Smooth muscle cell (in vitro differentiated cells): ENCODE measurements around the gene MACROD2. TPM values are rescaled to one million over a fixed set of nuclear protein-coding genes. Genes with fewer than 3 reads are reported as not detected.

Experiments
- DNase-seq: peaks from one replicate; lab custom pipeline; 2025; ENCODE audit not compliant: unreplicated experiment; lab: John Stamatoyannopoulos, UW
- H2AFZ ChIP-seq: fragments of 200-600 bp; sonication (generic); 2 replicates; pipeline ENCODE4 v1.6.0; 2016; ENCODE audit warnings: antibody characterized with exemption, low read depth, mild to moderate bottlenecking
- H3F3A ChIP-seq: fragments of 200-600 bp; sonication (generic); 2 replicates; pipeline ENCODE4 v1.6.0; 2017; ENCODE audit warnings: antibody characterized with exemption, low read depth
- H3K27ac ChIP-seq: fragments of 200-600 bp; sonication (generic); 2 replicates; pipeline ENCODE4 v1.5.1; 2016; ENCODE audit warnings: low read depth, mild to moderate bottlenecking
- H3K27me3 ChIP-seq: fragments of 200-600 bp; sonication (generic); 2 replicates; pipeline ENCODE4 v1.6.1; 2016; ENCODE audit warnings: low read depth, mild to moderate bottlenecking
- H3K36me3 ChIP-seq: fragments of 200-600 bp; sonication (generic); 2 replicates; pipeline ENCODE4 v1.5.1; 2016; ENCODE audit warnings: low read depth
- H3K4me1 ChIP-seq: fragments of 200-600 bp; sonication (generic); 2 replicates; pipeline ENCODE4 v1.5.1; 2016; ENCODE audit warnings: low read depth
- H3K4me2 ChIP-seq: fragments of 200-600 bp; sonication (generic); 2 replicates; pipeline ENCODE4 v1.6.0; 2016; ENCODE audit warnings: mild to moderate bottlenecking
- H3K4me3 ChIP-seq: fragments of 200-600 bp; sonication (generic); 2 replicates; pipeline ENCODE4 v1.5.1; 2016; ENCODE audit warnings: mild to moderate bottlenecking
- H3K79me2 ChIP-seq: fragments of 200-600 bp; sonication (generic); 2 replicates; pipeline ENCODE4 v1.6.0; 2016; ENCODE audit warnings: low read depth, mild to moderate bottlenecking
- H3K9ac ChIP-seq: fragments of 200-600 bp; sonication (generic); 2 replicates; pipeline ENCODE4 v1.6.0; 2016; ENCODE audit warnings: low read depth
- H3K9me3 ChIP-seq: fragments of 200-600 bp; sonication (generic); replicated peaks from 2 replicates; pipeline ENCODE4 v1.5.1; 2016; ENCODE audit warnings: low read depth
- H4K20me1 ChIP-seq: fragments of 200-600 bp; sonication (generic); 2 replicates; pipeline ENCODE4 v1.6.0; 2016; ENCODE audit warnings: low read depth
- CTCF ChIP-seq: fragments of 200-600 bp; sonication (generic); IDR thresholded peaks from 2 replicates; pipeline ENCODE4 v1.5.1; 2017; ENCODE audit warnings: borderline replicate concordance, mild to moderate bottlenecking, antibody characterized with exemption; ENCODE audit not compliant: insufficient read depth, poor library complexity, severe bottlenecking
- WGBS: methylation state at CpG from one replicate; pipeline ENCODE4 v1.1.7; 2016; ENCODE audit warnings: low lambda C conversion rate; 5-methylcytosine and 5-hydroxymethylcytosine counted together
- polyA plus RNA-seq: library from polyadenylated mRNA; unstranded; fragments of >200 nt; fragmentation: Nextera tagmentation; extraction: Ambion mirVana; gene quantifications from 2 replicates; pipeline ENCODE4 v1.2.1, GENCODE V29; 2016
- total RNA-seq: library from RNA; depleted of rRNA; stranded (reverse); fragments of >200 nt; gene quantifications from 2 replicates; pipeline ENCODE4 v1.2.3, GENCODE V29; 2014

MACROD2 gene
- total and polyA plus RNA-seq, 2 experiments from 2014 or later, result 0.04 to 0.32 TPM

GRCh38 chr20:15235471-15236198, 1240.3 kb downstream of the MACROD2 start:
- H3K36me3 ChIP-seq, result no peaks in the 10 kb centered on the region
- no peak overlapping the region for H3K4me2 ChIP-seq
- no peaks in the 10 kb centered on the region for H3K79me2 ChIP-seq
- H3K4me1 ChIP-seq, result no peaks in the 10 kb centered on the region
- no peak for DNase-seq
- no peaks in the 10 kb centered on the region for H3K9me3 ChIP-seq
- no peaks in the 10 kb centered on the region for H4K20me1 ChIP-seq
- no peak for TF ChIP-seq CTCF
- H2AFZ ChIP-seq, result no peak overlapping the region
- no peak overlapping the region for H3K4me3 ChIP-seq
- no peaks in the 10 kb centered on the region for H3K27me3 ChIP-seq
- H3K27ac ChIP-seq, result no peak overlapping the region
- H3K9ac ChIP-seq, result no peak overlapping the region
- 100% methylated on average over 2 of the region's 2 CpGs for WGBS
- no peaks in the 10 kb centered on the region for H3F3A ChIP-seq

DNA sequence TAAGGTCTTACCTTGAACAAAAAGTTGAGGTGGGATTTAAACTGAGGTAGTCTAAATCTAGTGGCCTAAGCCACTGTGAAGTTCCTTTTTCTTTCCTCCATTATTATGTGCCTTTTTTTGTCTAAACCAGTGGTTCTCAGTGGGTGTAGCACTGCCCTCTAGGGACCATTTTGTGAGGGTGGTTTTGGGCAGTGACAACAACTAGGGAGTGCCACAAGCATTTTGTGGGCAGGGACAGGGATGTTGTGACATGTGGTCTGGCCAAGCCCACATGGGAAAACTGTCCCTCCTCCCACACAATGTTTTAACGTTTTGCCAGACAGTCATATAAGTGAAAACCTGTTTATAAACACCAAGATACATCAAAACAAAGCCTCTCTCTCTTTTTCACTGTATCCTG, 1241.5 kb downstream of the MACROD2 start:
- WGBS, result 5% methylated on average over 1 of the region's 1 CpG

DNA sequence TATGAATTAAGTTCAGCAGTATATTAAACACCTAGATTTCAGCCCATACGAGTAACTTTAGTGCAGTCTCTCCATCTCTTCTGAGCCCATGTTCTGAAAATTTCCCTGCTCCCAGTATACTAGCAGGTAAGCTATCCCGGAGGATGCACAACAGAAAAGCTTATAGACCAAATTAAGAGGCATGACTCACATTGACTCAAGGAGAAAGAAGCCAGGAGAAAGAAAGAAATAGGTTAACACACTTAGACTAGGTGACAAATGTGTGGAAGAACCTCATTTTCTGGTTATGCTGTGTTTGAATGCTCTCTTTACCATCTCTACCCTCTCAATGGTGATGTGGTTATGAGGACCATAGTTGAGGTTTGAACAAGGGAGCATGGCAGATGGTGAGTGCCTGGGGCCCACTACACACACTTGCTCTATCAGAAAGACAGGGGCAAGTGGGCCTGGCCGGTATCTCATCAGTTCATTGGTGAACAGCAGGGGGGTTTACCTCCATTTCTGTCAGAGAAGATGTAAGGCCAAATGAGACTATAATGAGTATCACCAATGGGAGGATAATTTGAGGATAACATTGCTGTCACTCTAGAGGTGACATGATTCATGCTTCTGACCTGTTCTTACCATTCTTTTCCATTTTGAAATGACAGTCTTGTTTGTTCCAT, 1244.4 kb downstream of the MACROD2 start:
- H3K4me2 ChIP-seq, result no peak overlapping the region
- H3K27me3 ChIP-seq, result no peaks in the 10 kb centered on the region
- no peak for DNase-seq
- H3K4me3 ChIP-seq, result no peak overlapping the region
- no peaks in the 10 kb centered on the region for H4K20me1 ChIP-seq
- H3K36me3 ChIP-seq, result no peaks in the 10 kb centered on the region
- no peaks in the 10 kb centered on the region for H3F3A ChIP-seq
- H3K4me1 ChIP-seq, result no peaks in the 10 kb centered on the region
- no peaks in the 10 kb centered on the region for H3K9me3 ChIP-seq
- 91% methylated on average over 3 of the region's 3 CpGs for WGBS
- H3K27ac ChIP-seq, result no peak overlapping the region
- H3K79me2 ChIP-seq, result no peaks in the 10 kb centered on the region
- TF ChIP-seq CTCF, result no peak
- no peak overlapping the region for H2AFZ ChIP-seq
- H3K9ac ChIP-seq, result no peak overlapping the region

More for the DNA sequence above, 1241.5 kb downstream of the MACROD2 start:
- TF ChIP-seq CTCF, result peak; percentile 53
- Histone ChIP-seq H2AFZ (no peak overlapping the region), H3K27ac (no peak overlapping the region), H3K4me3 (no peak overlapping the region), H3F3A (no peaks in the 10 kb centered on the region), H3K79me2 (no peaks in the 10 kb centered on the region), H3K9ac (no peak overlapping the region), H3K36me3 (no peaks in the 10 kb centered on the region), H3K9me3 (no peaks in the 10 kb centered on the region), H3K4me2 (no peak overlapping the region), H3K4me1 (no peaks in the 10 kb centered on the region), H3K27me3 (no peaks in the 10 kb centered on the region), H4K20me1 (no peaks in the 10 kb centered on the region)
- DNase-seq, result no peak
